WTC11 (cell line): Measurements from ENCODE around the gene NOTCH4. TPM values are rescaled to one million over a fixed set of nuclear protein-coding genes. Genes with fewer than 3 reads are reported as not detected.

Source experiments
- ATAC-seq: fragments of 200-7000 bp; cut with Tn5 transposase; 2 replicates; pipeline ENCODE4 v1.10.0; 2021; ENCODE audit warnings: mild to moderate bottlenecking, moderate library complexity
- CTCF ChIA-PET: fragments of 300-600 bp; sonication (Branson Sonifier 250); formaldehyde crosslinking; loops from one replicate; lab custom pipeline; 2021; ENCODE audit warnings: antibody characterized with exemption; lab: Charles Lee
- POLR2A ChIA-PET: fragments of 350-600 bp; sonication (Branson Sonifier 250); formaldehyde crosslinking; loops from one replicate; lab custom pipeline; 2021; ENCODE audit warnings: antibody characterized with exemption; lab: Charles Lee
- DNase-seq: peaks from one replicate; pipeline ENCODE4 v3.0.0; 2021; ENCODE audit warnings: low spot score
- H3K27ac Mint-ChIP-seq: 2 replicates; pipeline ENCODE4 v1.8.0; 2021; ENCODE audit warnings: mixed read lengths
- H3K27me3 Mint-ChIP-seq: 2 replicates; pipeline ENCODE4 v1.8.0; 2021; ENCODE audit warnings: low read depth, mild to moderate bottlenecking, moderate library complexity, mixed read lengths
- H3K36me3 Mint-ChIP-seq: 2 replicates; pipeline ENCODE4 v1.8.0; 2021; ENCODE audit warnings: mixed read lengths
- H3K4me1 Mint-ChIP-seq: 2 replicates; pipeline ENCODE4 v1.8.0; 2022; ENCODE audit warnings: mixed read lengths
- H3K4me3 Mint-ChIP-seq: 2 replicates; pipeline ENCODE4 v1.8.0; 2021; ENCODE audit warnings: mild to moderate bottlenecking, moderate library complexity, mixed read lengths
- H3K9me3 Mint-ChIP-seq: 2 replicates; pipeline ENCODE4 v1.8.0; 2021; ENCODE audit warnings: mixed read lengths
- ATF1 ChIP-seq: sonication (generic); formaldehyde crosslinking; IDR thresholded peaks from 2 replicates; pipeline ENCODE4 v1.8.1; 2023; ENCODE audit warnings: mild to moderate bottlenecking, moderate library complexity, missing genetic modification reagents
- CREB1 ChIP-seq: sonication (generic); formaldehyde crosslinking; IDR thresholded peaks from 2 replicates; pipeline ENCODE4 v1.8.0; 2023; ENCODE audit warnings: mild to moderate bottlenecking, missing genetic modification reagents
- FOXJ3 ChIP-seq: sonication (generic); formaldehyde crosslinking; IDR thresholded peaks from 2 replicates; pipeline ENCODE4 v1.9.0; 2021; ENCODE audit warnings: missing genetic modification reagents, mild to moderate bottlenecking, borderline replicate concordance
- HMGA2 ChIP-seq: fragments of 250-450 bp; sonication (Bioruptor Pico); IDR thresholded peaks from 2 replicates; pipeline ENCODE4 v1.4.0; 2021; ENCODE audit warnings: mild to moderate bottlenecking, moderate library complexity
- JAZF1 ChIP-seq: fragments of 250-450 bp; sonication (Bioruptor Pico); IDR thresholded peaks from 2 replicates; pipeline ENCODE4 v1.9.0; 2021; ENCODE audit warnings: moderate library complexity, mild to moderate bottlenecking, inconsistent platforms
- MAX ChIP-seq: sonication (generic); formaldehyde crosslinking; IDR thresholded peaks from 2 replicates; pipeline ENCODE4 v1.8.0; 2022; ENCODE audit warnings: mild to moderate bottlenecking, missing genetic modification reagents
- NFATC4 ChIP-seq: fragments of 250-450 bp; sonication (Bioruptor Pico); IDR thresholded peaks from 2 replicates; pipeline ENCODE4 v1.9.0; 2021; ENCODE audit warnings: mild to moderate bottlenecking
- NR3C1 ChIP-seq: sonication (generic); formaldehyde crosslinking; conservative IDR thresholded peaks from 2 replicates; pipeline ENCODE4 v1.8.1; 2023; ENCODE audit warnings: low read depth, mild to moderate bottlenecking, missing genetic modification reagents
- SMAD3 ChIP-seq: sonication (generic); formaldehyde crosslinking; IDR thresholded peaks from 2 replicates; pipeline ENCODE4 v1.8.0; 2022; ENCODE audit warnings: missing genetic modification reagents, mild to moderate bottlenecking, borderline replicate concordance
- TCF7 ChIP-seq: sonication (generic); formaldehyde crosslinking; IDR thresholded peaks from 2 replicates; pipeline ENCODE4 v1.8.0; 2022; ENCODE audit warnings: mild to moderate bottlenecking, low read depth, missing genetic modification reagents, moderate library complexity
- TEAD4 ChIP-seq: sonication (generic); formaldehyde crosslinking; IDR thresholded peaks from 2 replicates; pipeline ENCODE4 v1.8.0; 2022; ENCODE audit warnings: mild to moderate bottlenecking, missing genetic modification reagents
- ZNF121 ChIP-seq: sonication (generic); formaldehyde crosslinking; IDR thresholded peaks from 2 replicates; pipeline ENCODE4 v1.8.0; 2023; ENCODE audit warnings: missing genetic modification reagents
- ZNF138 ChIP-seq: sonication (generic); formaldehyde crosslinking; conservative IDR thresholded peaks from 2 replicates; pipeline ENCODE4 v1.8.1; 2022; ENCODE audit warnings: mild to moderate bottlenecking, moderate library complexity, missing genetic modification reagents
- ZNF263 ChIP-seq: sonication (generic); formaldehyde crosslinking; IDR thresholded peaks from 2 replicates; pipeline ENCODE4 v1.8.1; 2022; ENCODE audit warnings: low read depth, mild to moderate bottlenecking, moderate library complexity, missing genetic modification reagents
- ZNF416 ChIP-seq: fragments of 250-450 bp; sonication (Bioruptor Pico); IDR thresholded peaks from 2 replicates; pipeline ENCODE4 v1.9.0; 2021; ENCODE audit warnings: mild to moderate bottlenecking, inconsistent platforms
- ZNF512 ChIP-seq: sonication (generic); formaldehyde crosslinking; IDR thresholded peaks from 2 replicates; pipeline ENCODE4 v1.8.1; 2022; ENCODE audit warnings: missing genetic modification reagents, borderline replicate concordance
- ZSCAN18 ChIP-seq: fragments of 250-450 bp; sonication (Bioruptor Pico); IDR thresholded peaks from 2 replicates; pipeline ENCODE4 v2.1.2; 2022; ENCODE audit warnings: mild to moderate bottlenecking, moderate library complexity
- total RNA-seq: library from RNA; stranded (reverse); gene quantifications from 3 replicates; pipeline ENCODE4 v1.2.3, GENCODE V29; 2021
- TF ChIP-seq, protein P1 (sequence below): fragments of 200-600 bp; IDR thresholded peaks from 2 replicates; pipeline ENCODE4 v1.8.0; 2022; ENCODE audit warnings: antibody characterized with exemption
- TF ChIP-seq, protein P2 (sequence below): sonication (generic); formaldehyde crosslinking; IDR thresholded peaks from 2 replicates; pipeline ENCODE4 v1.8.1; 2023; ENCODE audit warnings: mild to moderate bottlenecking, missing genetic modification reagents, borderline replicate concordance

Gene NOTCH4
- total RNA-seq, 1 experiment from 2014 or later: 2.6 TPM

DNA sequence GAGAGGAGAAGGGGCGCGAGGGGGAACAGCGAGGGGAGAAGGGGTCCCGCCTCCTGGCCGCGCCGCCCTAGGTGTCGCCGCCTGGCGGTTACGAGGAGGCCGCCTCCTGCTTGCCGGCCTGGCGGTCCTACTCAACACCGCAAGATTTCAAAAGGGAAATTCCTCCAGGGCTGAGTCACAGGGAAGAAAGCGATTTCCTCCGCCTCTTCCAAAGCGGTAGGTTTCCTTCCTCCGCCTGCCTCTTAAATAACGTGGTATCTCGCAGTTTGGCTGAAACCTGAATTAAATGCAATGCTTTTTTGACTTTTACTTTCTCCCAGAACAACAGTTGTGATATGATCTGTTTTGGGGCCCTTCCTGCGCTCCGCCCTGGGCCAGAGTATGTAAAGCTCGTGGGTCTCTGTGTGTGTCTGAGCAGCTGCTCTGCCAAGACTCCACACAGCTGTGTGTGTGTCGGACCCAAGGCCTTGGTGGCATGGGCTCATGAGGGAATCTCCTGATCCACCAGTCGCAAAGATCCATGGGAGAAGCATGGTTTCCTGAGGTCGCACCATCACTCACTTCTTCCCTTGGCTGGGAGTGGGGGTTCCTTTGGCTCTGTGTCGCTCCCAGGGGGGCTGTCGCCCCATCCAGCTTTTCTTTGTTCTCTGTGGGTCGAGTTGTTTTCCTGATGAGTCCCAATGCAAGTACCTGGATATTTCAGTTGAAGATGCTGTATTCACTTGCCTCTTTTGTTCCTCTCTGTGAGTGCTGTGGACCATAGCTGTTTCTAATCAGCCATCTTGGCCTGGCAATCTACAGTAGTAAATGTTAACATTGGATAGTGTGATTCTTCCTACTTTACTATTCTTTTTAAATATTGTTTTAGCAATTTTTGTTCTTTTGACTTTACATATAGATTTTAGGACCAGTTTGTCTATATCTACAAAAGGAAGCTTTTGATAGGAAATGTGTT lies 31.6 kb upstream of the NOTCH4 start (continued):
- TF ChIP-seq, protein P1, sequence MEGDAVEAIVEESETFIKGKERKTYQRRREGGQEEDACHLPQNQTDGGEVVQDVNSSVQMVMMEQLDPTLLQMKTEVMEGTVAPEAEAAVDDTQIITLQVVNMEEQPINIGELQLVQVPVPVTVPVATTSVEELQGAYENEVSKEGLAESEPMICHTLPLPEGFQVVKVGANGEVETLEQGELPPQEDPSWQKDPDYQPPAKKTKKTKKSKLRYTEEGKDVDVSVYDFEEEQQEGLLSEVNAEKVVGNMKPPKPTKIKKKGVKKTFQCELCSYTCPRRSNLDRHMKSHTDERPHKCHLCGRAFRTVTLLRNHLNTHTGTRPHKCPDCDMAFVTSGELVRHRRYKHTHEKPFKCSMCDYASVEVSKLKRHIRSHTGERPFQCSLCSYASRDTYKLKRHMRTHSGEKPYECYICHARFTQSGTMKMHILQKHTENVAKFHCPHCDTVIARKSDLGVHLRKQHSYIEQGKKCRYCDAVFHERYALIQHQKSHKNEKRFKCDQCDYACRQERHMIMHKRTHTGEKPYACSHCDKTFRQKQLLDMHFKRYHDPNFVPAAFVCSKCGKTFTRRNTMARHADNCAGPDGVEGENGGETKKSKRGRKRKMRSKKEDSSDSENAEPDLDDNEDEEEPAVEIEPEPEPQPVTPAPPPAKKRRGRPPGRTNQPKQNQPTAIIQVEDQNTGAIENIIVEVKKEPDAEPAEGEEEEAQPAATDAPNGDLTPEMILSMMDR: peak; percentile 56
- peak; percentile 80; the same call in 1 of the 2 replicates for TF ChIP-seq ZNF121 (CRISPR knock-in tag)
- TF ChIP-seq MAX (CRISPR knock-in tag): peak; percentile 37; the same call in 1 of the 2 replicates

DNA sequence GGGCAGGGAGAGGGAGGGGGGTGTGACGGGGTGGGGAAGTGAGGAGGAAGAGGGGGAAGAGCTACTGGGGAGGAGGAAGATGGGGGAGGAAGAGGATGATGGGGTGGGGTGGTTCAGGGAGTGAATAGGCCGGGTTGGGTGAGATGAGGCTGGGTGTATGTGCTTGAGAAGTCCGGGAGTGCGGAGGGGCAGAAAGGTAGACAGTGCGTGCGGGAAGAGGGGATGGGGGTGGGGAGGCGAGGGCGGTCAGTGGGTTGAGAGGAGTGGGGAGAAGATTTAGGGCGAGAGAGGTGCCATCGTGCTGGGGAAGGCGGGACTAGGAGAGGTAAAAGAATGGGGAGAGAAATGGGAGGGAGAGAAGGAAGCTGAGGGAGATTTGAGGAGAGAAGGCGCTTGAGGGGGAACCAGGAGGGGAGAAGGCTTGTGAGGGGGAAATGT lies 30.9 kb upstream of the NOTCH4 start:
- peak; percentile 57 for ATAC-seq
- Mint-ChIP-seq H3K27me3 (peaks cover 5% of the 10 kb centered on the region; the same call in 1 of the 2 replicates), H3K4me3 (peak overlapping the region; percentile 66)
- POLR2A ChIA-PET: interaction anchor here (0.7 to 1.8 kb wide), 2 partner anchors 59 to 114 kb away, joined by 4 to 5 read pairs; no protein-coding TSS in a partner anchor
- TF ChIP-seq ZNF263 (CRISPR knock-in tag) (0 out of 2 replicates have a peak, but pooled peaks have one; percentile 9), NR3C1 (no peak)
- TF ChIP-seq, all 79 proteins: peak for 1
- peaks cover 11% of the 10 kb centered on the region; the same call in 1 of the 2 replicates for H3K36me3 Mint-ChIP-seq
- no peak overlapping the region for H3K27ac Mint-ChIP-seq
- CTCF ChIA-PET: interaction anchor here (0.6 to 2.6 kb wide), 13 partner anchors 9 to 1283 kb away, joined by 3 to 24 read pairs (median 4); partner anchors contain the start of genes RPS18, TAP2 and VPS52
- peaks cover 14% of the 10 kb centered on the region for H3K9me3 Mint-ChIP-seq
- DNase-seq: peak; percentile 24
- peaks cover 18% of the 10 kb centered on the region for H3K4me1 Mint-ChIP-seq

- Mint-ChIP-seq H3K36me3 (peaks cover 15% of the 10 kb centered on the region; the same call in 1 of the 2 replicates), H3K27ac (no peak overlapping the region), H3K27me3 (peaks cover 5% of the 10 kb centered on the region; the same call in 1 of the 2 replicates), H3K4me1 (peaks cover 18% of the 10 kb centered on the region), H3K9me3 (peaks cover 28% of the 10 kb centered on the region), H3K4me3 (no peak overlapping the region)
- TF ChIP-seq CREB1 (CRISPR knock-in tag): no peak
- no peak for TF ChIP-seq NFATC4 (CRISPR knock-in tag)
- no peak for ATAC-seq
- POLR2A ChIA-PET: no interaction called here
- CTCF ChIA-PET: interaction anchor here (1.3 kb wide), 1 partner anchor 57 kb away, joined by 5 read pairs; no protein-coding TSS in a partner anchor
- no peak for DNase-seq
These were observed 28.6 kb upstream of the NOTCH4 start for GRCh38 chr6:32252331-32253009.

GRCh38 chr6:32249262-32249661 lies 25.4 kb upstream of the NOTCH4 start:
- peaks cover 12% of the 10 kb centered on the region; the same call in 1 of the 2 replicates for H3K36me3 Mint-ChIP-seq
- POLR2A ChIA-PET: no interaction called here
- H3K27ac Mint-ChIP-seq: no peak overlapping the region
- no peak for DNase-seq
- CTCF ChIA-PET: no interaction called here
- H3K9me3 Mint-ChIP-seq: peaks cover 27% of the 10 kb centered on the region
- no peak for ATAC-seq
- no peak overlapping the region for H3K4me3 Mint-ChIP-seq
- peaks cover 5% of the 10 kb centered on the region; the same call in 1 of the 2 replicates for H3K27me3 Mint-ChIP-seq
- H3K4me1 Mint-ChIP-seq: peaks cover 14% of the 10 kb centered on the region
- TF ChIP-seq ATF1 (CRISPR knock-in tag): no peak
- TF ChIP-seq ZSCAN18 (CRISPR knock-in tag): no peak
- TF ChIP-seq ZNF512 (CRISPR knock-in tag): no peak
- no peak for TF ChIP-seq FOXJ3 (CRISPR knock-in tag)
- no peak for TF ChIP-seq HMGA2 (CRISPR knock-in tag)
- TF ChIP-seq SMAD3 (CRISPR knock-in tag): no peak
- TF ChIP-seq ZNF138: no peak
- no peak for TF ChIP-seq JAZF1
- TF ChIP-seq TEAD4 (CRISPR knock-in tag): no peak
- TF ChIP-seq TCF7: no peak
- TF ChIP-seq ZNF416 (CRISPR knock-in tag): no peak
- TF ChIP-seq, protein P2, sequence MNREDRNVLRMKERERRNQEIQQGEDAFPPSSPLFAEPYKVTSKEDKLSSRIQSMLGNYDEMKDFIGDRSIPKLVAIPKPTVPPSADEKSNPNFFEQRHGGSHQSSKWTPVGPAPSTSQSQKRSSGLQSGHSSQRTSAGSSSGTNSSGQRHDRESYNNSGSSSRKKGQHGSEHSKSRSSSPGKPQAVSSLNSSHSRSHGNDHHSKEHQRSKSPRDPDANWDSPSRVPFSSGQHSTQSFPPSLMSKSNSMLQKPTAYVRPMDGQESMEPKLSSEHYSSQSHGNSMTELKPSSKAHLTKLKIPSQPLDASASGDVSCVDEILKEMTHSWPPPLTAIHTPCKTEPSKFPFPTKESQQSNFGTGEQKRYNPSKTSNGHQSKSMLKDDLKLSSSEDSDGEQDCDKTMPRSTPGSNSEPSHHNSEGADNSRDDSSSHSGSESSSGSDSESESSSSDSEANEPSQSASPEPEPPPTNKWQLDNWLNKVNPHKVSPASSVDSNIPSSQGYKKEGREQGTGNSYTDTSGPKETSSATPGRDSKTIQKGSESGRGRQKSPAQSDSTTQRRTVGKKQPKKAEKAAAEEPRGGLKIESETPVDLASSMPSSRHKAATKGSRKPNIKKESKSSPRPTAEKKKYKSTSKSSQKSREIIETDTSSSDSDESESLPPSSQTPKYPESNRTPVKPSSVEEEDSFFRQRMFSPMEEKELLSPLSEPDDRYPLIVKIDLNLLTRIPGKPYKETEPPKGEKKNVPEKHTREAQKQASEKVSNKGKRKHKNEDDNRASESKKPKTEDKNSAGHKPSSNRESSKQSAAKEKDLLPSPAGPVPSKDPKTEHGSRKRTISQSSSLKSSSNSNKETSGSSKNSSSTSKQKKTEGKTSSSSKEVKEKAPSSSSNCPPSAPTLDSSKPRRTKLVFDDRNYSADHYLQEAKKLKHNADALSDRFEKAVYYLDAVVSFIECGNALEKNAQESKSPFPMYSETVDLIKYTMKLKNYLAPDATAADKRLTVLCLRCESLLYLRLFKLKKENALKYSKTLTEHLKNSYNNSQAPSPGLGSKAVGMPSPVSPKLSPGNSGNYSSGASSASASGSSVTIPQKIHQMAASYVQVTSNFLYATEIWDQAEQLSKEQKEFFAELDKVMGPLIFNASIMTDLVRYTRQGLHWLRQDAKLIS (CRISPR knock-in tag): no peak
